ENCODE measurements around the gene SLC1A3.
A peak's percentile ranks its signal among the peaks of the same experiment; 100 is the strongest.
"Not testable (repeated sequence)": the region's sequence is repeated elsewhere in the genome, so short reads cannot be mapped to it uniquely, and the experiment has no call there.

SLC1A3 gene

DNA sequence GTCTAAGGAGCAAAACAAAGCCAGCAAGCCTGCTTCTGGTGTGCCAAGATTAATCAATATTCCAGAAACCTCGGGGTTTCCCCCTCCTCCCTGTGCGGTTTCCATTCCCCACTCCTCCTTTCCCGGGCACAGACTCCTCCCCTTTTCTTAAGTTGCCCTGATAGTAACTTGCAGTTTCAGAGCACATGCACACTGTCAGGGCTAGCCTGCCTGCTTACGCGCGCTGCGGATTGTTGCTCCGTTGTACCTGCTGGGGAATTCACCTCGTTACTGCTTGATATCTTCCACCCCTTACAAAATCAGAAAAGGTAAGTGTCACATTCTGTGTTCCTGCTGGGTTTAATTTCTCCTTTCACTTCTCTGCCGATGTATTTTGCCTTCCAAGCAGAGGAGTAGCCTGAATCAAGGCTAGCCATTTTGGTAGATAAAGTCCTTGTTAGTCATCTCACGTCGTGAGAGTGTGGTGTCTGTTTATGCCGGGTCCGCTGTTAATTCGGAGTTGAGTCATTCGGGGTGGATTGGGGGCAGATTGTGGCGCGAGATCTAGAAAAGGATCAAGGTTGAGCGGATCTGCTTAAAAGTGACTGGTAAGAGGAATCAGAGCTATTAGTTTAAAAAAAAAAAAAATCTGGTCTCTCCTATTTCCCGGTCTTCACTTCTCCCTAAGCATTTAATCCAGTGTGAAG lies at the start of gene SLC1A3:
Gene SLC1A3 (plus strand): TSS at position 179 of the 686 bp plus-strand sequence. CDS start 1,818 bp downstream, outside the sequence.
- peak; percentile 45 to 46 for DNase-seq (ENCODE audit: low read depth in 2 of 2)

DNA sequence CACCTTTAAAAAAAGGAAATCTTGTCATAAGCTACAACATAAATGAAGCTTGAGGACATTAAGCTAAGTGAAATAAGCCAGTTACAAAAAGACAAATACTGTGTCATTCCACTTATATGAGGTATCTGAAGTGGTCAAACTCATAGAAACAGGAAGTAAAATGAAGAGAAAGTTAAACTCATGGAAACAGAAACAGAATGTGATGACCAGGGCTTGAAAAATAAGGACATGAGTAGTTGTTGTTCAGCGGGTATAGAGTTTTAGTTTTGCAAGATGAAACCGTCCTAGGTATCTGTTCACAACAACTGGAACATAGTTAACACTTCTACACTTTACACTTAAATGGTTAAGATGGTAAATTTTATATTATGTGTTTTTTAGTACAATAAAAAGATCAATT lies 47.8 kb upstream of the SLC1A3 start:
- DNase-seq (ENCODE audit: low read depth in 2 of 2) = no peak

DNA sequence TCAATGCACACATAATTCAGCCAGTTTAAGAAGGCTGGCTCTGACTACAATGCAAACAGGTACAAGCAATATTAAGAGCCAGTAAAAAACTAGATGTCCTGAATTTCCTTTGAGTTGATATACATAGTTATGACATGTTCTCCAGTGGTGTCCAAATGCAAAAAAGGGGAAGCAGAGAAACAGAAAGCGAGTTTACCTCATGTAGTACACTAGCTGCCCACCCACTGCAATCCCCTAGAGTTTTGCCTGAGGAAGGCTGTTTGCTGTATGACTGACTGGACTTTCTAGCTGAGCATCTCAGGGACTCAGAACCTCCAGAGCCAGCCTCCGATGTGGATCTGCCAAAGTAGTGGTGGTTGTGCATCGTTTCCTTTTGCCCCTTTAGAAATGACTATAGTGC lies 44.8 kb upstream of the SLC1A3 start:
- DNase-seq (ENCODE audit: low read depth in 2 of 2) = no peak

DNA sequence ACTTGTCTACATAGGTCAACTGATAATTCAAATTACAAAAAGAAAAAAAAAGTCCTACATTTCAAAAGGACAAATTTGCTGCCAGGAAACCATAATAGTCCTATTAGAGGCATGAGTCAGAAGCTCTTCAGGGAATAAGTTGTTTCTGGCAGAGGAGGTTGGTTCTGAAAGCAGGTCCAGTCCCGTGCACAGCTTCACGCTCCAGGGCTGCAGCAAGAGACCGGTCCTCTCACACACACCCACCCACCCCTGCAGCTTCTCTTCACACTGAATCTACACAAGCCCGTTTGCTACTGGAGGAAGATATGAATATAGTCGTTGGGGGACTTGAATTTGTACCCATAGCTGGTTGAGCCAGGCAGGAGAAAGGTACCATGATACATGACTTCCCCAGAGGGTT lies 36.9 kb upstream of the SLC1A3 start:
- DNase-seq (ENCODE audit: low read depth in 2 of 2) = no peak

GRCh38 chr5:36570301-36571095 lies 35.9 kb upstream of the SLC1A3 start:
- no peak for DNase-seq (ENCODE audit: low read depth in 2 of 2)

DNA sequence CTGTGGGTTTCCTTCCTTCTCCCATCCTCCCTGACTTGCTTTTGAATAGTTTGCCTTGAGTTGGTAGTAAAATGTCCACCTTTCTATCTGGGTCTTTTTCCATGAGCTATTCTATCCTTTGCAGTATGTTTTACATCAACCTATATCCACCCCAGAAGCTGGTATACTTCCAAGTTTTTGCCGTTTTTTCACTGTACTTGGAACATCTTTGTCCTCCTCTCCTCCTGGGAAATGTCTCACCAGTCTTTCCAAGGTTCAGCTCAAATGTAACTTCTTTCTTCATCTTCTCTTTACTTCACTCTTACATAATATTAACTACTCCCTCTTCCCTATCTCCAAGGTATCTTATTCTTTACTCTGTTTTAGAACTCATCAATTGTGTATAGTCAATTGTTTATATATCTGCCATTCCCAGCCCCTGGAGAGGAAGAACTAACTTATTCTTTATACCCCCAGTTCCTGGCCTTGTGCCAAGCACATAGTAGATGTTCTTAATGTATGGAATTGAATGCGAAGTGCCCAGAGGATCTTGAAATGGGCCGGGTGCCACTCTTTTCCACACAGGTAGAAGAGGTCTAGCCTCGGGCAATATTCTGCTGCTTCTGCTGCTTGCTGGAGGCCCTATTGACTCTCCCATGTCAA lies 34.9 kb upstream of the SLC1A3 start:
- DNase-seq (ENCODE audit: low read depth in 2 of 2) = no peak

DNA sequence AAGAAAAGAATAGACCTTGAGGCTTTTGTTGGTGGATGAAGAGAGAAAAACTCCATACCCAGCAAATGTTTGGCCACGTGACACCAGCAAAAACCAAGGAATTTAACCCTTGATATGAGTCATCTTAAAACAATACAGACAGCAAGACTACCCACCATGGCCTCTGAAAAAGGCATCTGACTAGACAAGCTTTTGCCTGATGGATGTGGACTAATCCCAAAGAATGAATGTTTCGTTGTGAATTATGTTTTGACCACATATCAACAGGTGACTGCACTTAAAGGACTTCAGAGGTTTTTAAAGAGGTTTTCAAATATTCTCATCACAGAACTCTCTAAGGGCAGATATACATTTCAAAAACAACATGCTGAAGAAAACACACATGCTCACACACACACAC lies 33.0 kb upstream of the SLC1A3 start:
- DNase-seq (ENCODE audit: low read depth in 2 of 2) = no peak

GRCh38 chr5:36575361-36575781 lies 31.0 kb upstream of the SLC1A3 start:
- DNase-seq (ENCODE audit: low read depth in 2 of 2) = no peak

DNA sequence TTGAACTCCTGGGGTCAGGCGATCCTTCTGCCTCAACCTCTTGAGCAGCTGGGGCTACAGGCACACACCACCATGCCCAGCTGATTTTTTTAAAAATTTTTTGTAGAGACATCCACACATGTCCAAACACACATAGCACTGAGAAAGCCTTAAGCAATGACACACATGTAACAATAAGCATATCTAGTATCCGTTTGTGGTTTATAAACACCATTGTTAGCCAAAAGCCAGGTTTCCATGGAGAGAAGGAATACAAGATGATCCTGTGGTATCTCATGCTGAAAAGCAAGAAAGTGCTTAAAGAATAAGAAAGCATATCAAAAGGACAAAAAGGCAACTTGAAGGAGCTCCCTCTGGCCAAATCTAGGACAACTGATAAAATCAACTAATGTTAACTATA lies 29.7 kb upstream of the SLC1A3 start:
- no peak for DNase-seq (ENCODE audit: low read depth in 2 of 2)

GRCh38 chr5:36579858-36580257 lies 26.5 kb upstream of the SLC1A3 start:
- not testable (repeated sequence) for DNase-seq (ENCODE audit: low read depth in 2 of 2)

- no peak for DNase-seq (ENCODE audit: low read depth in 2 of 2)
Measured at GRCh38 chr5:36581070-36581469, 25.3 kb upstream of the SLC1A3 start.

DNA sequence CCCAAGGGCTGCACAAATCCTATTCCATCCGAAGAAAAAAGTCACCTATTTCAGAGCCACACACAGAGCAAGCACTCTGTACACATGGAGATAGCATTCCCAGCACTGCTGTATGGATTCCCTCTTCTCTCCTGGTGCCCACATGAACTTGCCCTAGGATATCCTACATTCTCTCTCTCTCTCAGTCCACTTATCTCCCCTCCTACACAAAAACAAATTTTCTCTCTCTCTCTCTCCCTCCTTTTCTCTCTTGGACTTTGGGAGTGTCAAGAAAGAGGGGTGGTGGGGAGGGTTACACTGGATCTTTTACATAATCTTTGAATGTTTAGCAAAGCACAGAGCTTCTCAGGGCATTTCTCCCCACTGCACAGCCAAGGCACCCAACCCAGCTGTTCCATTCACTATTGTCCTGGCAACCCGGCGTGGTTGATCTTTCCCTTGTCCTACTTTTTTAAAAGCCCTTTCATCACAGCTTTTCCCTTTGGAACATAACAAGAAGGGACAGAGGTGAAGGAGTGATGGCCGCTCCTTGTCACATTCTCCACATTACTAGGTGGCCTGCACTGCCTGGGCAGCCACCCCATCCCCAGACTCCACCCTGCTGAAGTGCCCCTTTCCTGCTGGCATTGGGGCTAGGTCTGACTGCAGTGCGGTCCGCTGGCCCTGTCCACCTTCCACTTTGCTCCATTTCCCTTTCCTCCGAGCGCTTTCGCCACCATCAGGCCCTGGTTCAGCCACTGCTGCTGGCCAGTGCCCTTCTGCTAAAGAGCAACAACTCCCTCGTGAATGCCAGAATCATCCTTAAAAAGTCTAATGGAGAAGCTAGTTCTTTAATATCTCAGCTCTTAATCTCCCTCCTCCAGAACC lies 22.2 kb upstream of the SLC1A3 start:
- DNase-seq (ENCODE audit: low read depth in 2 of 2) = no peak

GRCh38 chr5:36585701-36586100 lies 20.7 kb upstream of the SLC1A3 start:
- no peak for DNase-seq (ENCODE audit: low read depth in 2 of 2)

GRCh38 chr5:36587354-36587753 lies 19.1 kb upstream of the SLC1A3 start:
- no peak for DNase-seq (ENCODE audit: low read depth in 2 of 2)

DNA sequence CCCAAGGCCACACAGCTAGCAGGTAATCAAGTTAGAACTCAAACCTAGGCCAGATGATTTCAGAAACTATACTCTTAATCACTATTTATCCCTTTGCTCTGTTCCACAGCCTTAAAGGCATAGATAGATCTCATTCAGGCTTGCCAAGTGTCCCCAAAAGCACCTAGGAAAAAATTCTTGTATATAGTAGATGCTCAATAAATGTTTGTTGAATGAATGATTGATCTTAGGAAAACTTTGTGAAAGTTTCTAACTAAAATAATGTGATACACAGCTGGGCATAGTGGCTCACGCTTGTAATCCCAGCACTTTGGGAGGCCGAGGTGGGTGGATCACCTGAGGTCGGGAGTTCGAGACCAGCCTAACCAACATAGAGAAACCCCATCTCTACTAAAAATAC lies 16.7 kb upstream of the SLC1A3 start:
- not testable (repeated sequence) for DNase-seq (ENCODE audit: low read depth in 2 of 2)

- no peak for DNase-seq (ENCODE audit: low read depth in 2 of 2)
Measured at GRCh38 chr5:36590513-36591286, 15.7 kb upstream of the SLC1A3 start.

GRCh38 chr5:36593867-36594266 lies 12.5 kb upstream of the SLC1A3 start:
- DNase-seq (ENCODE audit: low read depth in 2 of 2) = no peak

DNA sequence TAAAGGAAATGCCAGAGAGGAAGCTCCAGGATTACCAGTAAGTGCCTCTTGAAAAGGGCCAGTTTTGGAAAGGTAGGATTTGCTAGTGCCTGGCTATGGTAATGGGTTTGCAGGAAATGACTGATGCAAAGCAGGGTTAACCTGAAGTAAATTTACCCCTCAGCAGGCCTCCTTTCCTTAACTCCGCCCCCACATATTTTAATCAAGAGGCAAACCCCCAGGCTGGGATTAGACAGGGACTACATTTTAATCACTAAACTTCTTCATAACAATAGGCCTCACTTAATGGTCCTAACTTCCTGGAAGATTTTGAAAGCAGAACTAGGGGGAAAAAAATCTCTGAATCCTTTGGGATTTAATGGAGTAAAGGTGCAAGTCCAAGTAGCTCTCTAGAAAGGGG lies 10.2 kb upstream of the SLC1A3 start:
- no peak for DNase-seq (ENCODE audit: low read depth in 2 of 2)

DNA sequence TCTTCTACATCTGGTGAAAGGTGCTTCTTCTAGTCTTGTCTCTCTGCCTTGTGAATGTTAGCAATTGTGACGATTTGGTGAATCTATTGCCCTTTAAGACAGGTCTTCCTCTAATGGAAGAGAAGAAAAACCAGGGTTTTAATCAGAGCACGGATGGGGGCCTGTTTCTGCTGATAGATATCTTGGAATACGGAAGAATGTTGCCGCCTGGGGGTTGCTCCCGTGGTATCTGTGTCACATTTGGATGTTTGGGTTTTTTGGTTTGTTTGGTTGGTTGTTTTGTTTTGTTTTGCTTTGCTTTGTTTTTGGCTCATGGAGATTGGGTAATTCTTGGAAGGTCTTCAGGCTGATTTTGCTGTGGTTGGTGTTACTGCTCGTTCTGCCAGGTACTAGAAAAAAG lies 9.7 kb upstream of the SLC1A3 start:
- DNase-seq (ENCODE audit: low read depth in 2 of 2) = no peak

DNA sequence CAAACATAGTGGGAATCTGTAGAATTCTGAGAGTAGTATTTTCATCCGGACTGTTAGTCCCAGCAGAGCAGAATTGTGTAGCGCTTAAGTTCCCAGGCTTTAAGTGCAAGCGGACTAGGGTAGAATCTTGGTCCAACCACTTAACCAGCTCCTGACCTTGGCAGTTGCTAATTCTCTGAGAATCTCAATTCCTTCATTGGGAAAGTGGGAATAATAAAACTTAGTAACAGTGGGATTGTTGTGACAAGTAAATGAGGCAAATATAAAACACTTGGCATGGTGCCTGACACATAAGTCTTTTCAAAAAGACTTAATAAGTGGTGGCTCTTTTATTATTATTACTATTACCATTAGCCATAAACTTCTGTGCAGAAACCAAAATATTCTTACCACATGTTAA lies 8.4 kb upstream of the SLC1A3 start:
- DNase-seq (ENCODE audit: low read depth in 2 of 2) = no peak
